Nephron progenitor cell (in vitro differentiated cells): ENCODE data around the gene KRT78.

Experiments used
- DNase-seq: peaks from one replicate; pipeline ENCODE4 v3.0.0; 2021
- H3K27ac Mint-ChIP-seq: 2 replicates; pipeline ENCODE4 v1.8.0; 2021; ENCODE audit warnings: mild to moderate bottlenecking, moderate library complexity, mixed read lengths
- H3K27me3 Mint-ChIP-seq: 2 replicates; pipeline ENCODE4 v1.8.0; 2021; ENCODE audit warnings: mild to moderate bottlenecking, low read depth, mixed read lengths; ENCODE audit not compliant: poor library complexity
- H3K36me3 Mint-ChIP-seq: 2 replicates; pipeline ENCODE4 v1.8.0; 2021; ENCODE audit warnings: low read depth, mixed read lengths
- H3K4me1 Mint-ChIP-seq: 2 replicates; pipeline ENCODE4 v1.8.0; 2021; ENCODE audit warnings: mixed read lengths
- H3K4me3 Mint-ChIP-seq: 2 replicates; pipeline ENCODE4 v1.8.0; 2021; ENCODE audit warnings: mild to moderate bottlenecking, moderate library complexity, mixed read lengths
- H3K9me3 Mint-ChIP-seq: 2 replicates; pipeline ENCODE4 v1.8.0; 2021; ENCODE audit warnings: mild to moderate bottlenecking, moderate library complexity, mixed read lengths
- CTCF ChIP-seq: fragments of 200-600 bp; sonication (generic); IDR thresholded peaks from 2 replicates; pipeline ENCODE4 v1.5.0; 2021; ENCODE audit warnings: antibody characterized with exemption

Gene KRT78

GRCh38 chr12:52788876-52789636, 59.7 kb downstream of the KRT78 start:
- no peak for DNase-seq
- Mint-ChIP-seq H3K36me3 (no peaks in the 10 kb centered on the region), H3K27me3 (peaks cover 64% of the 10 kb centered on the region), H3K9me3 (no peaks in the 10 kb centered on the region), H3K4me1 (no peaks in the 10 kb centered on the region), H3K27ac (peak overlapping the region; percentile 47), H3K4me3 (peak overlapping the region; percentile 49)
- no peak for TF ChIP-seq CTCF

- Mint-ChIP-seq H3K36me3 (no peaks in the 10 kb centered on the region), H3K9me3 (no peaks in the 10 kb centered on the region), H3K4me3 (no peak overlapping the region), H3K4me1 (no peaks in the 10 kb centered on the region), H3K27ac (no peak overlapping the region), H3K27me3 (peaks cover 63% of the 10 kb centered on the region)
- no peak for TF ChIP-seq CTCF
- no peak for DNase-seq
Observed at GRCh38 chr12:52788192-52788875, 60.5 kb downstream of the KRT78 start.
